ENCODE data around the gene PLEK. TPM values are rescaled to one million over a fixed set of nuclear protein-coding genes. Genes with fewer than 3 reads are reported as not detected.

PLEK gene
- total RNA-seq = 1 to 10 TPM in 3 of 4 donors, under 1 TPM in 1; under 0.01 to 7.5 (median 3.4) TPM

GRCh38 chr2:68365087-68365486 is at the start of gene PLEK:
Gene PLEK, plus strand, starts transcription at chr2:68365282. Its CDS starts 70 bp downstream, at chr2:68365352.
- intact Hi-C loops (cut with DNase I; ENCODE audit: low total_unique reads) = no loop called here
- no peak within 1 kb of the TSS for H3K4me3 ChIP-seq
- no peak within 1 kb of the TSS for H3K27ac ChIP-seq
- no peaks in the 10 kb centered on the region for H3K9me3 ChIP-seq
- no peaks in the 10 kb centered on the region for H3K36me3 ChIP-seq
- no peaks in the 10 kb centered on the region for H3K27me3 ChIP-seq
- TF ChIP-seq CTCF (IDR thresholded peaks at IDR 0.05) = no peak
- no peak for TF ChIP-seq POLR2A (IDR thresholded peaks at IDR 0.05)
- no peaks in the 10 kb centered on the region for H3K4me1 ChIP-seq
- DNase-seq = peak in 1 of 2 donors; percentile 15

GRCh38 chr2:68316111-68316510 is 49.0 kb upstream of the PLEK start:
- intact Hi-C loops (cut with DNase I; ENCODE audit: low total_unique reads) = no loop called here
- no peak for TF ChIP-seq POLR2A (IDR thresholded peaks at IDR 0.05)
- no peak for TF ChIP-seq CTCF (IDR thresholded peaks at IDR 0.05)
- Histone ChIP-seq H3K27ac (no peak overlapping the region), H3K36me3 (no peaks in the 10 kb centered on the region), H3K4me3 (no peak overlapping the region), H3K9me3 (no peaks in the 10 kb centered on the region), H3K27me3 (no peaks in the 10 kb centered on the region), H3K4me1 (no peaks in the 10 kb centered on the region)
- DNase-seq = no peak

- no peaks in the 10 kb centered on the region for H3K27me3 ChIP-seq
- intact Hi-C loops (cut with DNase I; ENCODE audit: low total_unique reads) = no loop called here
- peak; percentile 25 to 32 for DNase-seq
- TF ChIP-seq POLR2A (IDR thresholded peaks at IDR 0.05) = no peak
- no peak for TF ChIP-seq CTCF (IDR thresholded peaks at IDR 0.05)
- no peaks in the 10 kb centered on the region for H3K4me1 ChIP-seq
- H3K27ac ChIP-seq = peak overlapping the region; percentile 91 to 95
- peak overlapping the region; percentile 62 to 96 for H3K4me3 ChIP-seq
- H3K9me3 ChIP-seq = no peaks in the 10 kb centered on the region
- no peaks in the 10 kb centered on the region for H3K36me3 ChIP-seq
Measured at GRCh38 chr2:68317971-68318913, 46.8 kb upstream of the PLEK start.

GRCh38 chr2:68318914-68319397 is 46.1 kb upstream of the PLEK start:
- H3K4me3 ChIP-seq = peak overlapping the region; percentile 62 to 96
- peak overlapping the region; percentile 91 to 95 for H3K27ac ChIP-seq
- H3K4me1 ChIP-seq = no peaks in the 10 kb centered on the region
- no peaks in the 10 kb centered on the region for H3K27me3 ChIP-seq
- intact Hi-C loops (cut with DNase I; ENCODE audit: low total_unique reads) = no loop called here
- no peaks in the 10 kb centered on the region for H3K9me3 ChIP-seq
- TF ChIP-seq CTCF (IDR thresholded peaks at IDR 0.05) = no peak
- DNase-seq = peak in 1 of 2 donors; percentile 41
- H3K36me3 ChIP-seq = no peaks in the 10 kb centered on the region

All from uterus (tissue), 4 donors.